GM21717 (cell line): Measurements from ENCODE around the gene VIM.
"Not testable (repeated sequence)": the region's sequence is repeated elsewhere in the genome, so short reads cannot be mapped to it uniquely, and the experiment has no call there.

Experiments used
- ATAC-seq: cut with Tn5 transposase; IDR thresholded peaks from one replicate; pipeline ENCODE4 v1.9.1; 2021; ENCODE audit warnings: mild to moderate bottlenecking, moderate library complexity; ENCODE audit not compliant: unreplicated experiment

VIM gene

GRCh38 chr10:17231788-17232187, 3.7 kb downstream of the VIM start:
- ATAC-seq, result no peak

DNA sequence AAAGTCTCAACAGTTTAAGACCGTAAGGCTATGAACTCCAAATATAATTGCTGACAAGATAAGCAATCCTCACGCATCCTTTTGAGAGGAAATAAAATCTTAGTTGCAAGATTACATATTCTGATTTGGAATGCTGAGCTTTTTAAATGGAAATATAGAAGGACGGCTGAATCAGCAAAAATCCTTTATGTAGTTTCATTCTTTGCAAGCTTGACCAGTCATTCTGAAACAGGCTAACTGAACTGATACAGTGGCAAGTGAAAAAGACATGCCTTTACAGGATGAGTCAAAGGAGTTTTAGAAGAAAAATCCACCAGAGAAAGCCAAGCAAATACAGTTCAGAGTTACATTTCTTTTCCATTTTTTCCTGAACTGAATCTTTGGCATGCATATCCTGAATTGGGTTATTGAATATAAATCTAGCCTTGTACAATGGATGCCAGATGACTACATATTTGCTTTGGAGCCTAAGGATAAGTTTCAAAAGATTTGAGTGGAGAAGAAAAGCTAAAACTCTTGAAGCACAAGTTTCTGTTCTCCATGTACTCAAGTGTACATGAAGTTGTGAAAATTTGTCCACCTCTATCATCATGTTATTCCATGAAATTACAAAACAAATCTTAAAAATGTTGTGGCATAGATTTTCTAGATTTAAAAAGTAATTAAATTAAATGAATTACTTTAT, 4.4 kb downstream of the VIM start:
- ATAC-seq, result peak; percentile 10

GRCh38 chr10:17233286-17233991, 5.4 kb downstream of the VIM start:
- ATAC-seq, result no peak

DNA sequence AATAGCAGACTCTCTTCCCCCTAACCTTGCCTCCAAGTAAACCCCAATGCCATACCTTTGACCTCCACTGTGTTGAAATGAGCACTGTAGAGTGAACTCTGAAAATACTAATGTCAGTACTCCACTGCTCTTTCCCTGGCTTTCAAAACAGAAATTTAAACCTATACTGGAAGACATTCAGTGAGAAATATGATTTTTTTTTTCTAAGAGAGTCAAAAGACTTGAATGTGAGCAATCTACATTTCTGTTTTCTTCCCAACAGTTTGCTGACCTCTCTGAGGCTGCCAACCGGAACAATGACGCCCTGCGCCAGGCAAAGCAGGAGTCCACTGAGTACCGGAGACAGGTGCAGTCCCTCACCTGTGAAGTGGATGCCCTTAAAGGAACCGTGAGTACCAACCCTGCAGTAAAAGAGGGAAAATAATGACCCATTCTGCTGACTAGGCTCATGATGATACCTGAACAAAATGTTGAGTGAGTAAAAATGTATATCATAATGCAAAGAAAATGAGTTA, 6.4 kb downstream of the VIM start:
- no peak for ATAC-seq

- no peak for ATAC-seq
These were observed 7.1 kb downstream of the VIM start for GRCh38 chr10:17235136-17235535.

DNA sequence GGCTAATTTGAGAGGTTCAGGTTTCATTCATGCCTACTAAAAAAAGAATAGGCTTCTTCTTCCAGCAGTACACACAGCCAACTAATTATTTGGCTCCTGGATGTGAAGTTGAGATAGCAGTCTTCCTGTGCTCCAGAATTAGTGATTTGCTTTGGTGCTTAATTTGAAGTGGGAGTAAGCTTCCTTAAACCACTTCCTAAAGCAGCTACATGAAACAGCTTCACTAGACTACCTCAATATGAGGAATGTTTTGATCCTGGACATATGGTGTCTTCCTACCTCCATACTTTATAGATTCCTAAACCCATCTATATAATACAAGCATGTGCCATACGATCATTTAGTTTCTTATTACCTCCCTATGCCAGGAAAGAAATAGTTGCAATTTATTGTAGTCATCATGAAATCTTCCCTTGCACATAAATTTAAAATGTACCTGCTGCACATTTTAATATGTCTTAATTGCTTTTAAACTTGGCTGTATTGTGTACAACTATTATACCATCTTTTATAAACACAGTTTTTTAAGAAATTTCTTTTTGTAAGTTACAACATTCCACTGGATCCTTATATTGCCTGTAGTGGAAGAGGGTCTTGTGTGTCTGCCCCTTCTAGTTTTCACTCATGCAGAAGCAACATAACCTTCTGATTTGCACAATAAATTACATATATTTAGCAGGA, 8.6 kb downstream of the VIM start:
- no peak for ATAC-seq

GRCh38 chr10:17237149-17237527, 9.1 kb downstream of the VIM start:
- ATAC-seq, result no peak

DNA sequence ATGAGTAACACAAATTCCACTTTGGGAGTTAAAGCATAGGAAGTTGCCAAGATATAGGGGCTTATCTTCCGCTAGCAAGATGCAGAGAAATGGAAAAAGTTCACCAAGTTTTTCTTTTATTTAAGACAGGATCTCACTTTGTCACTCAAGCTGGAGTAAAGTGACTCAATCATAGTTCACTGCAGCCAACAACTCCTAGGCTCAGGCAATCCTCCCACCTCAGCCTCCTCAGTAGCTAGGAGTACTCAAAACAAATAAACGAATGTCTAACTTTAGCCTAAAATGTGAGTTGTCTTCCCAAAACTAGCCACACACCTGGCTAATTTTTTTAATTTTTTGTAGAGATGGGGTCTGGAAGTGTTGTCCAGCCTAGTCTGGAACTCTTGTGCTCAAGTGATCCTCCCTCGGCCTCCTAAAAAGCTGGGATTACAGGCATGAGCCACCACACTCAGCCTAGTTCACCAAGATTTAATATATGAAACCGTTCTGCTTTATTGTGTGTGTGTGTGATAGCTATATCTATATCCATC, 9.9 kb downstream of the VIM start:
- no peak for ATAC-seq

DNA sequence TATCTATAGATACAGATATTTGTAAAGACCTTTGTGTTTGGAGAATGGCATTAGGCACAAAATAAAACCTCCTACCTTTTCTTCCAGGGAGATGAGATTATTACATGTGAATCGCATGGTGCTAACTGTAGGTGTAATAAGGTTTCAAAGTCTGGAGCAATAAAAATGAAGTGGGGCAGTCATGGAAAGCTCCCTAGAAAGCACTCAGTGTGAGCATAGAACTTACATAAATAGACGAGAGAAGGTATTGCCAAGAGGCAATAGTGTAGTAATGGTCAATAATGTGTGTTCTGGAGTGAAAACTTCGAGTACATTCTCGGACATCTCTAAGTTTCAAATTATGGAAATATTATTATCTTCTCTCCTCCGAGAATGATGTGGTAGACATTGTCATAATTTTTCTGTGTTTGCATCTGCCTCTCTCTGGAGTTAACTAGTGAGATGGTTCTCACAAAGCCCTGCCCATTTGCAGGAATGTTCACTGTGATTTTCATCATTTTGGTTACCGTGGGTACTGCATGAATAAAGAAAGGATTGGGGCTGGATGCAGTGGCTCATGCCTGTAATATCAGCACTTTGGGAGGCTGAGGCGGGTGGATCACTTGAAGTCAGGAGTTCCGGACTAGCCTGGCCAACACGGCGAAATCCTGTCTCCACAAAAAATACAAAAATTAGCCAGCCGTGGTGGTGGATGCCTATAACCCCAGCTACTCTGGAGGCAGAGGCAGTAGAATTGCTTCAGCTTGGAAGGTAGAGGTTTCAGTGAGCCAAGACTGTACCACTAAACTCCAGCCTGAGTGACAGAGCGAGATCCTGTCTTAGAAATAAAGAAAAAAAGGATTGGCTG, 10.6 kb downstream of the VIM start:
- ATAC-seq, result no peak

DNA sequence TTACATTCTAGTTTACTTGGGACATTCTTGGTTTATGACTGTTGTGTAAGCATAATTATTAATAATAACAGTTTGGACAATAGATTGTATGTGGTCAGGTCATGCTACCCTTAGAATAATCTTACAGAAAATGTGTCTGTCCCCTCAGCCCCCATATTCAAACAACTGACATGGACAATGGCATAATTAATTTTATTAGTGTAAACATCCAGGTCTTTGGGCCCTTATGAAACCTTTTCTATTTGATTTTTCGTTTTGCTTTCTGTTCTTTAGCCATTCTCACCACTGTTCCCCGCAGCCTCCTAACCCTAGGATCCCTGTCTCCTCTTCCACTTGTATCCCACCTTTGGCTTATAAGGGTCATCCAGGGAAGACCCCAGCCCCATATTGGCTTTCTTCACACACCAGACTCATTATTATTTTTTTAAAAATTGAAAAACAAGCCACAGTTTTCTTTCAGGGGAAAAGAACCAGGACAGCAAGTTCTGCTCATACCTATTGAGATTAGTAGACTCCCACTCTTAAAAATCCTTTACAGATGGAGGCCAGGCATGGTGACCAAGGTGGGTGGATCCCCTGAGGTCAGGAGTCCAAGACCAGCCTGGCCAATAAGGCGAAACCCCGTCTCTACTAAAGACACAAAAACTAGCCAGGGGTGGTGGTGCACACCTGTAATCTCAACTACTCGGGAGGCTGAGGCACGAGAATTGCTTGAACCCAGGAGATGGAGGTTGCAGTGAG, 11.5 kb downstream of the VIM start:
- no peak for ATAC-seq

- no peak for ATAC-seq
These were observed 12.1 kb downstream of the VIM start for GRCh38 chr10:17240096-17240495.

- ATAC-seq, result no peak
These were observed 12.6 kb downstream of the VIM start for GRCh38 chr10:17240616-17241015.

DNA sequence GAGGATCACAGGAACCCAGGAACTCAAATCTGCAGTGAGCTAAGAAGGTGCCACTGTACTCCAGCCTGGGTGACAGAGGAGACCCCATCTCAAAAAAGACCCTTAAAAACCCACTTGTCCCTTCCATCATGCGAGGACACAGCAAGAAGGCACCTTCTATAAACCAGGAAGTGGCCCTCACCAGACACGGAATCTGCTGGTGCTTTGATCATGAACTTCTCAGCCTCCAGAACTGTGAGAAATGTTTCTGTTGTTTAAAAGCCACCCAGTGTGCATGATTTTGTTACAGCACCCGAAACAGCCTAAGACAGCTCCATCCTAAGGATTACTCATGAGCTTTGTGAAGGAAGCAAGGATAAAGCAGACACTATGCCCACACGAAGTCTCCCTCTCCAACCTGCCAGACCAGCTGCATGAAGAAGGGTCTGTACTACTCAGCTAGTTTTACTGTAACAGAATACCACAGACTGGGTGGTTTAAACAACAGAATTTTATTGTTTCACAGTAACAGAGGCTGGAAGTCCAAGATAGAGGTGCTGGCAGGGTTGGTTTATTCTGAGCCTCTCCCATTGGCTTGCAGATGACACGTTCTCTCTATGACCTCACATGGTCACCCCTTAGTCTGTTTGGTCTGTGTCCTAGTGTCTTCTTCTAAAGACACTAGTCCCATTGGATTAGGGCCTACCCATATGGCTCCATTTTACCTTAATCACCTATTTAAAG, 13.7 kb downstream of the VIM start:
- no peak for ATAC-seq

GRCh38 chr10:17244700-17245365, 16.8 kb downstream of the VIM start:
- no peak for ATAC-seq

- ATAC-seq, result no peak
These were observed 19.2 kb downstream of the VIM start for GRCh38 chr10:17247210-17247609.

- ATAC-seq, result no peak
These were observed 20.9 kb downstream of the VIM start for GRCh38 chr10:17248964-17249363.

- no peak for ATAC-seq
These were observed 21.8 kb downstream of the VIM start for GRCh38 chr10:17249820-17250219.

GRCh38 chr10:17250736-17251135, 22.7 kb downstream of the VIM start:
- no peak for ATAC-seq

DNA sequence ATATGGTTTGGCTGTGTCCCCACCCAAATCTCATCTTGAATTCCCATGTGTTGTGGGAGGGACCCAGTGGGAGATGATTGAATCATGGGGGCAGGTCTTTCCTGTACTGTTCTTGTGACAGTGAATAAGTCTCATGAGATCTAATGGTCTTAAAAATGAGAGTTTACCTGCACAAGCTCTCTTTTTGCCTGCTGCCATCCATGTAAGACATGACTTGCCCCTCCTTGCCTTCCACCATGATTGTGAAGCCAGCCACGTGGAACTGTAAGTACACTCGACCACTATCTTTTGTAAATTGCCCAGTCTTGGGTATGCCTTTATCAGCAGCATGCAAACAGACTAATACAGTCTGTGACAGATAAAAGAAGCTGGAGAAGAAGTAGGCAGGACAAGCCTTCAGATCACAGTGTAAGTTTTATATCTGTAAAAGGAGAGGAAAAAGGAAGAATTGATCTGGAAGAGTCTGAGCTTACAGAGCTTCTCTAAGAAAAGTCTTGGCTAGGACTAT, 26.6 kb downstream of the VIM start:
- ATAC-seq, result not testable (repeated sequence)
